Activated T-cell treated with anti-CD3 and anti-CD28 coated beads for 48 hours (primary cell): ENCODE data around the gene MSI2.

Experiments
- DNase-seq: peaks from one replicate; pipeline ENCODE4 v3.0.0-alpha.2; 2020; ENCODE audit warnings: low read depth

The MSI2 gene

GRCh38 chr17:57370037-57370581 lies 113.8 kb downstream of the MSI2 start:
- no peak for DNase-seq

GRCh38 chr17:57370619-57371018 lies 114.3 kb downstream of the MSI2 start:
- no peak for DNase-seq

GRCh38 chr17:57372156-57372555 lies 115.8 kb downstream of the MSI2 start:
- no peak for DNase-seq

GRCh38 chr17:57373048-57373447 lies 116.7 kb downstream of the MSI2 start:
- no peak for DNase-seq

- DNase-seq = no peak
Observed at GRCh38 chr17:57373756-57374155, 117.4 kb downstream of the MSI2 start.

GRCh38 chr17:57375040-57375769 lies 118.9 kb downstream of the MSI2 start:
- no peak for DNase-seq

- DNase-seq = no peak
Observed at GRCh38 chr17:57375770-57376225, 119.5 kb downstream of the MSI2 start.

- no peak for DNase-seq
Observed at GRCh38 chr17:57377094-57377493, 120.8 kb downstream of the MSI2 start.

GRCh38 chr17:57379237-57379894 lies 123.0 kb downstream of the MSI2 start:
- DNase-seq = peak; percentile 21

- DNase-seq = no peak
Observed at GRCh38 chr17:57379895-57380434, 123.6 kb downstream of the MSI2 start.

- no peak for DNase-seq
Observed at GRCh38 chr17:57381498-57381897, 125.2 kb downstream of the MSI2 start.

- DNase-seq = no peak
Observed at GRCh38 chr17:57384219-57384618, 127.9 kb downstream of the MSI2 start.

GRCh38 chr17:57385975-57386374 lies 129.7 kb downstream of the MSI2 start:
- no peak for DNase-seq

- DNase-seq = no peak
Observed at GRCh38 chr17:57387575-57387974, 131.3 kb downstream of the MSI2 start.

GRCh38 chr17:57388131-57388725 lies 131.9 kb downstream of the MSI2 start:
- no peak for DNase-seq

GRCh38 chr17:57389473-57389872 lies 133.2 kb downstream of the MSI2 start:
- no peak for DNase-seq

GRCh38 chr17:57391076-57391825 lies 134.9 kb downstream of the MSI2 start:
- no peak for DNase-seq

- DNase-seq = no peak
Observed at GRCh38 chr17:57391857-57392471, 135.6 kb downstream of the MSI2 start.

- DNase-seq = no peak
Observed at GRCh38 chr17:57393368-57393767, 137.0 kb downstream of the MSI2 start.

- no peak for DNase-seq
Observed at GRCh38 chr17:57394375-57394774, 138.1 kb downstream of the MSI2 start.

- no peak for DNase-seq
Observed at GRCh38 chr17:57395721-57396321, 139.5 kb downstream of the MSI2 start.
